T47D (cell line): Measurements from ENCODE around the gene S100A11.
"Not testable (repeated sequence)": the region's sequence is repeated elsewhere in the genome, so short reads cannot be mapped to it uniquely, and the experiment has no call there.

Experiments
- DNase-seq, 2 experiments: peaks; one replicate each; pipeline versions ENCODE4 v3.0.0 to v3.0.0-alpha.2; 2011 to 2012; ENCODE audit warnings: low read depth in 1 of 2, low spot score in 1 of 2
- JUND ChIP-seq: IDR thresholded peaks from 2 replicates; pipeline ENCODE4 v1.6.1; 2012; ENCODE audit warnings: low read depth
- in situ Hi-C: cut with HindIII; loops from 2 replicates; pipeline ENCODE4 v1.10.0; 2016; ENCODE audit warnings: low sequenced_read_pairs, low pct_unique_long_range_greater_than_20kb

The S100A11 gene

DNA sequence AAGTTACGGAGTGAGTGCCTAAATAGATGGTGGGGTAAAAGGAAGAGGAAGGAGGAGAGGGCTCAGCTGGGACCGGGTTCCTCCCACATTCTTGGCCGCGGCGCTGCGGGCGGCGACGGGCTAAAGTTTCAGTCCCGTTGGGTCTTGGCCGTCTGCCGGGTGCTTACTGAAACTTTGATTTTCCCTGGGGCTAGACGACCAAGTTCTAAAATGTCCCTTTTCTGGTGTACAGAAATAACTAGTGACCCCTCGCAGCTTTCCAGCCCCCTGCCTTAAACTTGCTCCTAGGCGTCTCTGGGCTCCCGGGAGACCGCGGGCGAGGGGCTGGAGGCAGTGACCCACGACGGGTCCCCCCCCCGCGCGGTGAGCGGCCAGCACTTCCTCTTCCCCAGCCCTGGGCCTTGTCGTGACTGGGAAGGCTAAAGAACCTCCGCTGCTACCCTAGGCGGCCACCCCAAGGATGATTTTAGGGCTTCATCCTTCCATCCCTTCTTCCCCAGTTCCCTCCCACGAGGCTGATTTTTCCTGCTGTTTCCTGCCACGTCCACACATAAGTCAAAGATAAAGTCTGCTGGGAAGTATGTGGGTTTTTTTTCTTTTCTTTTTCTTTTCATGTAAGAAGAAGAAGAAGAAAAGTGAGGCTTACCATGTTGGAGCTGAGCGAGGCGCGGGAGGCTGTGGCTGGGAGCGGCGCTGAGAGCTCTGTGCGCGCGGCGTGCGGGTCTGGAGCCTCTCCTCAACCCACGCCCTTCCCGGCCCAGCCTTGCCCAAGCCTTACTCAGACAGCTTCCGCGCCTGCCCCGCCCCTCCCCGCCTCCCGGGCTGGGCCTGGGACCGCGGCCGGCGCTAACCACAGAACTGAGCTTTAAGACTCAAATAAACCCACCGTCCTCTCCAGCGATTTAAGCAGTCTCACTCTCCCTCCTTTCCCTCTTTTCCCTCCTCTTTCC lies at the start of gene S100A11:
Gene S100A11 (minus strand): TSS at position 738 of the 950 bp plus-strand sequence. CDS start 89 bp downstream, at position 649.
- DNase-seq = peak; percentile 85 to 91
- in situ Hi-C loops = no loop called here

GRCh38 chr1:152084853-152085252 lies 48.0 kb upstream of the S100A11 start:
- in situ Hi-C loops = no loop called here
- no peak for DNase-seq
- TF ChIP-seq JUND = no peak

More for the DNA sequence above, at the start of gene S100A11:
- TF ChIP-seq JUND = no peak

GRCh38 chr1:152081026-152081425 lies 44.2 kb upstream of the S100A11 start:
- in situ Hi-C loops, DNase-seq: not testable (repeated sequence)

GRCh38 chr1:152080494-152080893 lies 43.7 kb upstream of the S100A11 start:
- DNase-seq, in situ Hi-C loops: not testable (repeated sequence)

DNA sequence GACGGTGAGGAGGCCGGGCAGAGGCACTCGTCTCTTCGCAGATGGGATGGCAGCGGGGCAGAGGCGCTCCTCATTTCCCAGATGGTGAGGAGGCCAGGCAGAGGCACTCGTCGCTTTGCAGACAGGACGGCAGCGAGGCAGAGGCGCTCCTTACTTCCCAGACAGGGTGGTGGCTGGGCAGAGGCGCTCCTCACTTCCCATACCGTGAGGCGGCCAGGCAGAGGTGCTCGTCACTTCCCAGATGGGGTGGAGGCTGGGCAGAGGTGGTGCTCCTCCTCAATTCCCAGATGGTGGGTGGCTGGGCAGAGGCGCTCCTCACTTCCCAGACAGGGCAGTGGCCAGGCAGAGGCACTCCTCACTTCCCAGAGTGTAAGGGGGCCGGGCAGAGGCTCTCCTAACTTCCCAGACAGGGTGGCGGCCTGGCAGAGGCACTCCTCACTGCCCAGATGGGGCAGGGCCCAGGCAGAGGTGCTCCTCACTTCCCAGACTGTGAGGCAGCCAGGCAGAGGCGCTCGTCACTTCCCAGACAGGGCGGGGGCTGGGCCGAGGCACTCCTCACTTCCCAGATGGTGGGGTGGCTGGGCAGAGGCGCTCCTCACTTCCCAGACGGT lies 42.1 kb upstream of the S100A11 start:
- in situ Hi-C loops = no loop called here
- TF ChIP-seq JUND = no peak
- no peak for DNase-seq

DNA sequence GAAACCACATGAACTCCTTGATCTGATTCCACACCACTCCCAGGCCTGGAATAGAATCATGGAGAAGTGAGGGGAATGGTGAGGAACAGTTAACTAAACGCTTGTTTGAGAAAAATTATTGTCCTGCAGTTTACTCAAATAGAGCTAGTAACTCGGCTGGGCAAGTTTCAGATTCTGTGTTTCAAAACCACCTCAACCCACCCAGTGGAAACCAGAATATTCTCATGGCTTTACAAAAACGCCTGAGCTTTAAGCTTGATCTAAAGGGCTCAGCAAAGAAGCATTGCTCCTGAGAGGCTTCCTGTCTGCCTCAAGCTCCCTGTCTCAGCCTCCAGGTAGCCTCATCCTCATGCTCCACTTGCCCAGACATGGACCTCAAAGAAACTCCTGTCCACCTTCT lies 35.5 kb upstream of the S100A11 start:
- DNase-seq = no peak
- in situ Hi-C loops = no loop called here
- TF ChIP-seq JUND = no peak

- in situ Hi-C loops = no loop called here
- DNase-seq = no peak
- no peak for TF ChIP-seq JUND
These were observed 34.3 kb upstream of the S100A11 start for GRCh38 chr1:152071123-152071522.

DNA sequence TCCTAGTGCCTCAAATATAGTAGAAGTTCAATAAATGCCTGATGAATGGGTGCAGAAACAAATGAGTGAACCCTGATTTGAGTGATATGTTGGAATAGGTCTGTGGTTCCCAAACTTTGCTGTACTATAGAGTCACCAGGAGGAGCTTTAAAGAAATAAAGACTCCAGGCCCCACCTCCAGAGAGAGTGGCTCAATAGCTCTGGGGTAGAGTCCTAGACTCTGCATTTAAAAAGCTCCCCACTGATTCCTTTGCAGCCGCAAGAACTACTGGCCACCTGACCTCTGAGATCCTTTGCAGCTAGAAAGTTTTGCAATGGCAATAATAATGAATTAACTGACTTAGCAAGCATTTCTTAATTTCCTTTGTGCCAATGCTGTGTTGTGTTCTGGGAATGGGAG lies 31.1 kb upstream of the S100A11 start:
- no peak for TF ChIP-seq JUND
- in situ Hi-C loops = no loop called here
- no peak for DNase-seq

- DNase-seq = no peak
- no peak for TF ChIP-seq JUND
- in situ Hi-C loops = no loop called here
These were observed 30.3 kb upstream of the S100A11 start for GRCh38 chr1:152067150-152067549.

DNA sequence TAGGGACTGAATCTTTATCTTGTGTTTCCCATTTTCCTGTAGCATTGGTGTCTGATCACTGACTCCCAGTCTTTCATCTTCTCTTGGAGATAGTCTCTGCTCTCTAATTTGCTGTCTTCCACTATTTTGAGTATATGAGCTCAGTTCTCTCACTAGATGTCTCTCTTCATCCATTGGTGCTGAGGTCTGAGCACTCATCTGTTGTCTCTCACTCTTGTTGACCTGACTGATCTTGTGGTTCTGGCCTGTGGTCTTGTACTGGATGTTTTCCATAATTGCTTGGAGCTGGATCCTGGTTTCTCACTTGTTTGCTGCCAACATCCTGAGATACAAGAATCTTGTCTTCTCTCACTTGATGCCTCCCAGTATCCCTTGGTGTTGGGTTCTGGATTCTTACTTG lies 25.1 kb upstream of the S100A11 start:
- no peak for DNase-seq
- in situ Hi-C loops = no loop called here
- no peak for TF ChIP-seq JUND

DNA sequence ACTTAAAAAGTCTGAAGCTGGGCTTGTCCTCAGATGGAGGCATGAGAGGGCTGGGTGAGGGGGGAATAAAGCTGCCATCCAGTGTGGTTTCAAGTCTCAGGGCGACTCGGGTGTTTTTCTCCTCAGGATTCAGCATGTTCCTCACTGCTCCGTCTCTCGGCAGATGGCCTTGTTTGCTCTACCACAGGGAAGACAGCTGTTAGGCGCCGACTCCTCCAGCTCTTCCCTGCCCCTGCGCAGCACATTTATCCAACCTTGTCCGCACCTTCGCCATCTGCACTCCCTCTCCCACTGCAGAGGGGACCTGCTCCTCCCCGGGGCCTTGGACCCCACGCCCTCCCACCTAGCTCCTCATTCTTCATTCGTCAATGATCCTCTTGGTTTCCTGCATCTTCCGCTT lies 16.6 kb upstream of the S100A11 start:
- DNase-seq = no peak
- in situ Hi-C loops = no loop called here
- no peak for TF ChIP-seq JUND

GRCh38 chr1:152052606-152053005 lies 15.8 kb upstream of the S100A11 start:
- peak; percentile 60 to 92 for DNase-seq
- TF ChIP-seq JUND = no peak
- in situ Hi-C loops = no loop called here

GRCh38 chr1:152050886-152051675 lies 14.3 kb upstream of the S100A11 start:
- TF ChIP-seq JUND = no peak
- in situ Hi-C loops = no loop called here
- peak in 1 of 2 experiments; percentile 41 for DNase-seq
